Neuronal stem cell (in vitro differentiated cells): ENCODE measurements around the gene ELOVL2.
"Not testable (repeated sequence)": the region's sequence is repeated elsewhere in the genome, so short reads cannot be mapped to it uniquely, and the experiment has no call there.

ENCODE experiments used
- DNase-seq: peaks from one replicate; pipeline ENCODE4 v3.0.0-alpha.2; 2013; ENCODE audit warnings: low spot score
- H2AFZ ChIP-seq: one replicate; pipeline ENCODE4 v1.6.1; 2013; ENCODE audit warnings: mild to moderate bottlenecking, low read length, inconsistent platforms
- H2AK5ac ChIP-seq: 2 replicates; pipeline ENCODE4 v1.6.1; 2013; ENCODE audit warnings: low read depth, mild to moderate bottlenecking, inconsistent platforms, low read length, moderate library complexity, mixed read lengths
- H2BK120ac ChIP-seq: 2 replicates; pipeline ENCODE4 v1.6.1; 2013; ENCODE audit warnings: low read depth, mild to moderate bottlenecking, inconsistent platforms, low read length, moderate library complexity, mixed read lengths
- H2BK12ac ChIP-seq: one replicate; pipeline ENCODE4 v1.6.1; 2013; ENCODE audit warnings: low read length, inconsistent platforms
- H2BK15ac ChIP-seq: 2 replicates; pipeline ENCODE4 v1.6.1; 2013; ENCODE audit warnings: mild to moderate bottlenecking, low read length, inconsistent platforms, mixed read lengths
- H2BK5ac ChIP-seq: one replicate; pipeline ENCODE4 v1.6.1; 2013; ENCODE audit warnings: inconsistent platforms, mild to moderate bottlenecking, low read length, moderate library complexity
- H3K14ac ChIP-seq: one replicate; pipeline ENCODE4 v1.6.1; 2013; ENCODE audit warnings: low read length, inconsistent platforms
- H3K18ac ChIP-seq: 2 replicates; pipeline ENCODE4 v1.6.1; 2013; ENCODE audit warnings: low read length, inconsistent platforms
- H3K23ac ChIP-seq: 2 replicates; pipeline ENCODE4 v1.6.1; 2013; ENCODE audit warnings: low read depth, mild to moderate bottlenecking, mixed read lengths, low read length, inconsistent platforms; ENCODE audit not compliant: poor library complexity
- H3K27ac ChIP-seq: replicated peaks from 3 replicates; pipeline ENCODE4 v1.5.1; 2013; ENCODE audit warnings: low read length, inconsistent platforms
- H3K27me3 ChIP-seq, 3 experiments: 2 replicates each; pipeline ENCODE4 v1.6.1; 2013; ENCODE audit warnings: low read length in 3 of 3, mild to moderate bottlenecking in 2 of 3, inconsistent platforms in 1 of 3, low read depth in 1 of 3, mixed read lengths in 1 of 3, moderate library complexity in 1 of 3; ENCODE audit not compliant: control insufficient read depth in 3 of 3, insufficient read depth in 3 of 3
- H3K36me3 ChIP-seq, 2 donors: replicated peaks in 1 of 2; 2 replicates each; pipeline ENCODE4 v1.6.1; 2013; ENCODE audit warnings: low read length in 2 of 2; ENCODE audit not compliant: control insufficient read depth in 2 of 2, insufficient read depth in 2 of 2
- H3K4ac ChIP-seq: 2 replicates; pipeline ENCODE4 v1.6.1; 2013; ENCODE audit warnings: inconsistent platforms, mild to moderate bottlenecking, low read length, moderate library complexity
- H3K4me1 ChIP-seq, 2 donors: 1 replicate in 1 of 2; 2 replicates in 1 of 2; pipeline ENCODE4 v1.6.1; 2013; ENCODE audit warnings: low read length in 2 of 2, low read depth in 1 of 2; ENCODE audit not compliant: control insufficient read depth in 2 of 2, insufficient read depth in 1 of 2
- H3K4me2 ChIP-seq: one replicate; pipeline ENCODE4 v1.6.1; 2013; ENCODE audit warnings: mild to moderate bottlenecking, low read length, inconsistent platforms; ENCODE audit not compliant: insufficient read depth, poor library complexity, severe bottlenecking
- H3K4me3 ChIP-seq, 2 donors: 2 replicates each; pipeline ENCODE4 v1.5.1; 2013; ENCODE audit warnings: low read length in 2 of 2, mild to moderate bottlenecking in 2 of 2, inconsistent platforms in 1 of 2, moderate library complexity in 1 of 2
- H3K79me1 ChIP-seq: one replicate; pipeline ENCODE4 v1.6.1; 2013; ENCODE audit warnings: low read depth, mild to moderate bottlenecking, inconsistent platforms, low read length, moderate library complexity
- H3K9ac ChIP-seq: one replicate; pipeline ENCODE4 v1.6.1; 2013; ENCODE audit warnings: mild to moderate bottlenecking, low read depth, low read length, inconsistent platforms; ENCODE audit not compliant: poor library complexity
- H3K9me3 ChIP-seq, 2 donors: replicated peaks in 1 of 2; 2 replicates each; pipeline versions ENCODE3 to v1.6.1; 2013; ENCODE audit warnings: low read length in 2 of 2, mild to moderate bottlenecking in 2 of 2, inconsistent platforms in 1 of 2, low read depth in 1 of 2, mixed read lengths in 1 of 2, moderate library complexity in 1 of 2; ENCODE audit not compliant: control insufficient read depth in 2 of 2, insufficient read depth in 1 of 2
- H4K8ac ChIP-seq: one replicate; pipeline ENCODE4 v1.6.1; 2013; ENCODE audit warnings: low read depth, mild to moderate bottlenecking, inconsistent platforms, low read length, moderate library complexity
- H4K91ac ChIP-seq: one replicate; pipeline ENCODE4 v1.6.1; 2013; ENCODE audit warnings: low read length, low read depth, mild to moderate bottlenecking, inconsistent platforms; ENCODE audit not compliant: poor library complexity
- WGBS, 2 donors: extraction: QIAGEN DNeasy Blood & Tissue Kit; methylation state at CpG; one replicate each; pipeline ENCODE4 v1.1.7; 2013; ENCODE audit warnings: missing lambda C conversion rate in 2 of 2, mixed read lengths in 1 of 2; ENCODE audit not compliant: insufficient read length in 2 of 2, insufficient replicate concordance in 1 of 2; ENCODE audit errors: extremely low coverage in 2 of 2; 5-methylcytosine and 5-hydroxymethylcytosine counted together

The ELOVL2 gene

GRCh38 chr6:11003297-11003696, 40.8 kb downstream of the ELOVL2 start:
- not testable (repeated sequence) for H3K23ac ChIP-seq, H2BK120ac ChIP-seq, DNase-seq, H2BK12ac ChIP-seq, H3K4me2 ChIP-seq, H3K9ac ChIP-seq, H3K14ac ChIP-seq, H3K4me3 ChIP-seq, H2BK15ac ChIP-seq, H3K4me1 ChIP-seq, H4K91ac ChIP-seq, H2AK5ac ChIP-seq, H3K4ac ChIP-seq, H2AFZ ChIP-seq, H4K8ac ChIP-seq, H3K27ac ChIP-seq, H2BK5ac ChIP-seq, H3K9me3 ChIP-seq, H3K79me1 ChIP-seq, H3K18ac ChIP-seq, H3K27me3 ChIP-seq
- WGBS, 2 donors = no CpG with 5 or more reads among the region's 5 CpGs
- H3K36me3 ChIP-seq = peaks cover 0 to 71% of the 10 kb centered on the region in 2 donors

GRCh38 chr6:11002176-11002575, 41.9 kb downstream of the ELOVL2 start:
- no peaks in the 10 kb centered on the region for H3K9me3 ChIP-seq
- H3K79me1 ChIP-seq = no peaks in the 10 kb centered on the region
- H3K27ac ChIP-seq = no peak overlapping the region
- H2BK12ac ChIP-seq = no peak overlapping the region
- H2BK5ac ChIP-seq = no peak overlapping the region
- no peak overlapping the region for H4K8ac ChIP-seq
- no peak overlapping the region for H3K4me2 ChIP-seq
- no peak overlapping the region for H3K14ac ChIP-seq
- no peak overlapping the region for H3K18ac ChIP-seq
- H4K91ac ChIP-seq = no peak overlapping the region
- no peak overlapping the region for H2BK15ac ChIP-seq
- H3K4me3 ChIP-seq = no peak overlapping the region
- H3K9ac ChIP-seq = no peak overlapping the region
- WGBS, 2 donors = no CpG with 5 or more reads among the region's 2 CpGs
- no peaks in the 10 kb centered on the region for H3K27me3 ChIP-seq
- H3K4me1 ChIP-seq = peaks cover 0 to 2% of the 10 kb centered on the region in 2 donors
- peaks cover 0 to 71% of the 10 kb centered on the region in 2 donors for H3K36me3 ChIP-seq
- H3K23ac ChIP-seq = no peak overlapping the region
- H3K4ac ChIP-seq = no peak overlapping the region
- H2AK5ac ChIP-seq = no peak overlapping the region
- no peak overlapping the region for H2BK120ac ChIP-seq
- no peak overlapping the region for H2AFZ ChIP-seq
- no peak for DNase-seq

GRCh38 chr6:10999994-11000393, 44.1 kb downstream of the ELOVL2 start:
- H4K91ac ChIP-seq = no peak overlapping the region
- no peaks in the 10 kb centered on the region for H3K79me1 ChIP-seq
- H3K14ac ChIP-seq = no peak overlapping the region
- no peaks in the 10 kb centered on the region for H3K9me3 ChIP-seq
- DNase-seq = no peak
- H2BK120ac ChIP-seq = no peak overlapping the region
- no peak overlapping the region for H3K4me2 ChIP-seq
- H3K4me1 ChIP-seq = peaks cover 0 to 5% of the 10 kb centered on the region in 2 donors
- no peak overlapping the region for H3K23ac ChIP-seq
- H4K8ac ChIP-seq = no peak overlapping the region
- H2BK15ac ChIP-seq = no peak overlapping the region
- peaks cover 0 to 75% of the 10 kb centered on the region in 2 donors for H3K36me3 ChIP-seq
- H3K4me3 ChIP-seq = no peak overlapping the region
- no peak overlapping the region for H2BK5ac ChIP-seq
- H3K27ac ChIP-seq = no peak overlapping the region
- H3K27me3 ChIP-seq = no peaks in the 10 kb centered on the region
- no peak overlapping the region for H2AFZ ChIP-seq
- no peak overlapping the region for H2BK12ac ChIP-seq
- WGBS, 2 donors = no CpG with 5 or more reads among the region's 2 CpGs
- H3K4ac ChIP-seq = no peak overlapping the region
- no peak overlapping the region for H2AK5ac ChIP-seq
- no peak overlapping the region for H3K9ac ChIP-seq
- H3K18ac ChIP-seq = no peak overlapping the region

- no CpG with 5 or more reads among the region's 4 CpGs for WGBS, 2 donors
- Histone ChIP-seq H2AFZ (no peak overlapping the region), H3K4me3 (peak overlapping the region in 1 of 2 donors; percentile 7), H3K79me1 (no peaks in the 10 kb centered on the region), H2AK5ac (no peak overlapping the region), H3K27me3 (no peaks in the 10 kb centered on the region), H2BK15ac (no peak overlapping the region), H3K27ac (no peak overlapping the region), H3K14ac (no peak overlapping the region), H4K91ac (no peak overlapping the region), H3K4ac (no peak overlapping the region), H2BK120ac (no peak overlapping the region), H3K18ac (peak overlapping the region; percentile 62), H2BK12ac (no peak overlapping the region), H4K8ac (no peak overlapping the region), H3K4me2 (no peak overlapping the region), H3K23ac (no peak overlapping the region), H3K36me3 (peaks cover 0 to 44% of the 10 kb centered on the region in 2 donors), H3K9me3 (no peaks in the 10 kb centered on the region), H3K4me1 (peaks cover 0 to 8% of the 10 kb centered on the region in 2 donors), H2BK5ac (no peak overlapping the region), H3K9ac (no peak overlapping the region)
- no peak for DNase-seq
Observed at GRCh38 chr6:10995114-10995707, 48.9 kb downstream of the ELOVL2 start.
